Stimulated activated CD4-positive, alpha-beta T cell treated with anti-CD3 and anti-CD28 coated beads, TNF-alpha, amount 100 ng/mL, for 48 hours (primary cell): ENCODE results near the gene IFITM1.
"Not testable (repeated sequence)": the region's sequence is repeated elsewhere in the genome, so short reads cannot be mapped to it uniquely, and the experiment has no call there.

ENCODE experiments used
- DNase-seq, 3 donors: peaks; one replicate each; pipeline ENCODE4 v3.0.0-alpha.2; 2020; ENCODE audit warnings: low read depth in 3 of 3

The IFITM1 gene

GRCh38 chr11:326592-326841 is 12.7 kb downstream of the IFITM1 start:
- no peak for DNase-seq

GRCh38 chr11:326842-327580 is 13.2 kb downstream of the IFITM1 start:
- DNase-seq = peak in 2 of 3 donors; percentile 36 to 55

- DNase-seq = no peak
These were observed 13.7 kb downstream of the IFITM1 start for GRCh38 chr11:327581-327923.

- no peak for DNase-seq
These were observed 14.2 kb downstream of the IFITM1 start for GRCh38 chr11:328012-328411.

- DNase-seq = not testable (repeated sequence)
These were observed 14.8 kb downstream of the IFITM1 start for GRCh38 chr11:328516-329100.

GRCh38 chr11:329886-330253 is 16.0 kb downstream of the IFITM1 start:
- no peak for DNase-seq

GRCh38 chr11:330307-330693 is 16.5 kb downstream of the IFITM1 start:
- DNase-seq = no peak

GRCh38 chr11:330694-331357 is 17.0 kb downstream of the IFITM1 start:
- no peak for DNase-seq

GRCh38 chr11:331358-332060 is 17.7 kb downstream of the IFITM1 start:
- no peak for DNase-seq

- no peak for DNase-seq
These were observed 19.0 kb downstream of the IFITM1 start for GRCh38 chr11:332651-333480.

GRCh38 chr11:333616-334263 is 19.9 kb downstream of the IFITM1 start:
- not testable (repeated sequence) for DNase-seq

GRCh38 chr11:334264-334994 is 20.6 kb downstream of the IFITM1 start:
- no peak for DNase-seq

- DNase-seq = no peak
These were observed 22.2 kb downstream of the IFITM1 start for GRCh38 chr11:335779-336658.

- DNase-seq = no peak
These were observed 22.9 kb downstream of the IFITM1 start for GRCh38 chr11:336659-337198.

- no peak for DNase-seq
These were observed 23.9 kb downstream of the IFITM1 start for GRCh38 chr11:337711-338110.

- no peak for DNase-seq
These were observed 26.1 kb downstream of the IFITM1 start for GRCh38 chr11:339963-340362.

GRCh38 chr11:340539-341512 is 27.0 kb downstream of the IFITM1 start:
- no peak for DNase-seq

GRCh38 chr11:342328-342727 is 28.5 kb downstream of the IFITM1 start:
- DNase-seq = no peak
